Right lobe of liver (tissue), 6 donors: ENCODE measurements around the gene FUT1. TPM values are rescaled to one million over a fixed set of nuclear protein-coding genes. Genes with fewer than 3 reads are reported as not detected.
A peak's percentile ranks its signal among the peaks of the same experiment; 100 is the strongest.

Source experiments
- ATAC-seq, 4 donors: fragments of 200-7000 bp; cut with Tn5 transposase; one replicate each; pipeline ENCODE4 v1.9.1; 2020; ENCODE audit warnings: mild to moderate bottlenecking in 4 of 4, moderate library complexity in 4 of 4
- DNase-seq, 3 donors: peaks; one replicate each; pipeline ENCODE4 v3.0.0-alpha.2; 2020
- H3K27ac ChIP-seq, 3 donors: fragments of 200-600 bp; one replicate each; pipeline ENCODE4 v1.8.0; 2022
- H3K27me3 ChIP-seq, 2 donors: fragments of 200-600 bp; one replicate each; pipeline ENCODE4 v1.8.0; 2022
- H3K36me3 ChIP-seq, 4 donors: fragments of 200-600 bp; sonication (generic) in 1 of 4; one replicate each; pipeline versions ENCODE4 v1.5.1 to v1.8.0; 2017 to 2022; ENCODE audit warnings: control low read depth in 1 of 4
- H3K4me1 ChIP-seq, 4 donors: fragments of 200-600 bp; sonication (generic) in 1 of 4; one replicate each; pipeline versions ENCODE4 v1.5.1 to v1.8.0; 2017 to 2022; ENCODE audit warnings: control low read depth in 1 of 4
- H3K4me3 ChIP-seq, 3 donors: fragments of 200-600 bp; one replicate each; pipeline ENCODE4 v1.8.0; 2022
- H3K9me3 ChIP-seq, 4 donors: fragments of 200-600 bp; sonication (generic) in 1 of 4; one replicate each; pipeline versions ENCODE4 v1.5.1 to v1.8.0; 2017 to 2022; ENCODE audit warnings: control low read depth in 1 of 4
- CTCF ChIP-seq, 4 donors: fragments of 200-600 bp in 3 of 4; fragments of 450-650 bp in 1 of 4; IDR thresholded peaks; one replicate each; pipeline versions ENCODE4 v1.5.1 to v1.8.0; 2016 to 2022; ENCODE audit warnings: antibody characterized with exemption in 4 of 4, mild to moderate bottlenecking in 2 of 4
- POLR2A ChIP-seq: fragments of 450-650 bp; IDR thresholded peaks from one replicate; pipeline ENCODE4 v1.6.1; 2017; ENCODE audit warnings: antibody characterized with exemption, mild to moderate bottlenecking
- WGBS: methylation state at CpG from one replicate; pipeline ENCODE4 v1.1.6; 2018; ENCODE audit warnings: low coverage, low lambda C conversion rate; ENCODE audit not compliant: insufficient coverage; ENCODE audit errors: missing lambda C conversion rate; 5-methylcytosine and 5-hydroxymethylcytosine counted together
- intact Hi-C, 2 donors: fragments of 100-400 bp; cut with DNase I; formaldehyde crosslinking; loops; one replicate each; pipeline versions ENCODE4 v1.11.2 to v1.14.1; 2022
- total RNA-seq, 6 experiments: library from RNA; depleted of rRNA in 2 of 6; stranded (reverse); fragments of >200 nt in 2 of 6; fragmentation: NEBNext Ultra II Directional in 3 of 6; extraction: Animal tissue kit (Norgen Biotek cat#: 25700) in 3 of 6; gene quantifications; one replicate each; pipeline versions ENCODE4 v1.1.0 to v1.2.4, GENCODE V29; 2016 to 2023
- donor health status: DM: no; HTN: yes; CAD: no.
- donor health status: DM: no; HTN: no; CAD: no.
- donor health status: DM: no; HTN: no; CAD: no.
- donor health status: DM: no; HTN: yes; CAD: no.
- donor health status: DM: no; HTN: yes; CAD: no.

Gene FUT1
- total RNA-seq, 6 experiments from 2014 or later: 0.22 to 1.9 (median 0.93) TPM

DNA sequence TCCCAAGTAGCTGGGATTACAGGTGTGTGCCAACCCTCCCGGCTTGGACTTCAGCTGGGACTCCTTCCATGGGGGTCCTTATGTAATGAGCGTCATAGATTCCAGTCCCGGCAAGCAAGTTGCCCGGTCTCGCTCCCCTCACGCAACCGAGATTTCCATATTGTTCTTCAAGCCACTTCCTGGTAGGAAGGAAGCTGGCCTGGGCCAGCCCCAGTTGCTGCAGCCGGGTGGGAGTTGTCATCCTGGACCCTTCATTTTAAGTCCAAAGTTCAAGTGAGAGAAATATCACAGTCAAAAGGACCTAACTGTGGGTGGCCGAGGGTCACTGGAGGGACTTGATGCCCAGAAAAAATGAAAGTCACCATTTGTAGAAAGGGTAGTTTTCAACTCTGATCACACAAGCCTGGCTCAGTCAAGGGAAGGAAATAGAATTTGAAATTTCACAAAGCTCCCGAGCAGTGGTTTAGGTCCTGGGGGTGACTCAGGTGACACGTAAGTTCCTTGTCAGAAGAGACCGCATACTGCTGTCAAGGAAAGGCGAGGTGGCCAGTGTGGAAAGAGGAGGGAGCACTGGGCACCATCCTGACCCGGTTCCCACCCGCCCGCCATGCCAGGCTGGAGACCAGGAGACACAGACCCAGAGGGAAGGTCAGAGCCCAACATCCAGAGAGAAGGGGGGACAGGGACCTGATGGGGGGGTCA is 8.2 kb upstream of the FUT1 start:
- intact Hi-C loops: loop anchor here in 1 of 2 donors (10.0 kb wide), 1 partner anchor 86 kb away; the partner anchor contains the start of gene NTN5
- H3K4me3 ChIP-seq: no peak overlapping the region
- ATAC-seq (peak in 2 of 4 donors; percentile 1 to 15), DNase-seq (no peak)
- TF ChIP-seq POLR2A: no peak
- no peak for TF ChIP-seq CTCF (IDR thresholded peaks at IDR 0.05)
- H3K36me3 ChIP-seq: peaks cover 0 to 11% (median 0%) of the 10 kb centered on the region in 4 donors
- H3K27me3 ChIP-seq: no peaks in the 10 kb centered on the region
- no peaks in the 10 kb centered on the region for H3K9me3 ChIP-seq
- peaks cover 0 to 21% (median 5%) of the 10 kb centered on the region in 4 donors for H3K4me1 ChIP-seq
- peak overlapping the region in 2 of 3 donors; percentile 1 to 53 for H3K27ac ChIP-seq
- WGBS: 27% methylated on average over 11 of the region's 16 CpGs

DNA sequence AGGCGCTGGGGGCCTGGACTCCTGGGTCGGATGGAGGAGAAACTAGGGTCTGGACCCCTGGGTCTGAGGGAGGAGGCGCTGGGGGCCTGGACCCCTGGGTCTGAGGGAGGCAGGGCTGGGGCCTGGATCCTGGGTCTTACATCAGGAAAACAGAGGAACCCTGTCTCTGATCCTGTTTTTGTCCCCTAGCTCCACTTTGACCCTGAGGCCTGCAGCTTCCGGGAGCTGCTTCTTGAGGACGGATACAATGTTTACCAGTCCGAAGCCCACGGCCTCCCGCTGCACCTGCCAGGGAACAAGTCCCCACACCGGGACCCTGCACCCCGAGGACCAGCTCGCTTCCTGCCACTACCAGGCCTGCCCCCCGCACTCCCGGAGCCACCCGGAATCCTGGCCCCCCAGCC is 5.3 kb upstream of the FUT1 start:
- H3K27me3 ChIP-seq: no peaks in the 10 kb centered on the region
- H3K9me3 ChIP-seq: no peaks in the 10 kb centered on the region
- intact Hi-C loops: no loop called here
- peaks cover 0 to 21% (median 6%) of the 10 kb centered on the region in 4 donors for H3K4me1 ChIP-seq
- TF ChIP-seq POLR2A (no peak), CTCF (IDR thresholded peaks at IDR 0.05) (no peak)
- H3K36me3 ChIP-seq: peaks cover 0 to 11% (median 0%) of the 10 kb centered on the region in 4 donors
- peak in 3 of 4 donors; percentile 5 to 18 (median 7) for ATAC-seq
- peak overlapping the region in 1 of 3 donors; percentile 59 for H3K4me3 ChIP-seq
- no CpG with 5 or more reads among the region's 14 CpGs for WGBS
- peak in 1 of 3 donors; percentile 61 for DNase-seq
- peak overlapping the region in 1 of 3 donors; percentile 70 for H3K27ac ChIP-seq

GRCh38 chr19:48757089-48757675 is 4.7 kb upstream of the FUT1 start:
- Histone ChIP-seq H3K4me3 (peak overlapping the region in 2 of 3 donors; percentile 7 to 59), H3K27ac (peak overlapping the region in 1 of 3 donors; percentile 70), H3K9me3 (no peaks in the 10 kb centered on the region), H3K36me3 (peaks cover 0 to 11% (median 0%) of the 10 kb centered on the region in 4 donors), H3K27me3 (no peaks in the 10 kb centered on the region), H3K4me1 (peaks cover 0 to 21% (median 8%) of the 10 kb centered on the region in 4 donors)
- DNase-seq (peak in 1 of 3 donors; percentile 60), ATAC-seq (peak; percentile 11 to 25 (median 12))
- TF ChIP-seq POLR2A (no peak), CTCF (IDR thresholded peaks at IDR 0.05) (no peak)
- WGBS: 25% methylated on average over 4 of the region's 12 CpGs
- intact Hi-C loops: no loop called here

DNA sequence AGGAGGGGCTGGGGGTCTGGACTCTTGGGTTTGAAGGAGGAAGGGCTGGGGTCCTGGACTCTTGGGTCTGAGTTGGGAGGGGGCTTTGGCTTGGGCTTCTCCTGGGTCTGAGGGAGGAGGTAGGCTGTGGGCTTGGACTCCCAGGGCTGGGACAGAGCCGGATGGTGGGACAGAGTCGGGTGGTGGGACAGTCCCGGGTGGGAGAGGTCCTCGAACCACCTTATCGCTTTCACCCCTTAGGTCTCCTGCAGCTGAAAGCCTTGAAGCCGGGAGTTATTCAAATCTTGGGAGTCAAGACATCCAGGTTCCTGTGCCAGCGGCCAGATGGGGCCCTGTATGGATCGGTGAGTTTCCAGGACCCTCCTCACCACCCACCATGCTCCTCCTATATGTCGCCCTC is 4.2 kb upstream of the FUT1 start:
- DNase-seq (no peak), ATAC-seq (no peak)
- peak overlapping the region in 1 of 3 donors; percentile 70 for H3K27ac ChIP-seq
- H3K36me3 ChIP-seq: peaks cover 0 to 11% (median 0%) of the 10 kb centered on the region in 4 donors
- H3K4me3 ChIP-seq: peak overlapping the region in 2 of 3 donors; percentile 7 to 59
- H3K9me3 ChIP-seq: no peaks in the 10 kb centered on the region
- H3K4me1 ChIP-seq: peaks cover 0 to 21% (median 8%) of the 10 kb centered on the region in 4 donors
- TF ChIP-seq CTCF (IDR thresholded peaks at IDR 0.05): no peak
- no peak for TF ChIP-seq POLR2A
- 29% methylated on average over 1 of the region's 9 CpGs for WGBS
- no peaks in the 10 kb centered on the region for H3K27me3 ChIP-seq
- intact Hi-C loops: no loop called here
